IPS-NIHi7 (cell line): ENCODE data around the gene SRP54.
"Not testable (repeated sequence)": the region's sequence is repeated elsewhere in the genome, so short reads cannot be mapped to it uniquely, and the experiment has no call there.

ENCODE experiments used
- DNase-seq: peaks from one replicate; pipeline ENCODE4 v3.0.0; 2012; ENCODE audit warnings: mixed read lengths; ENCODE audit errors: extremely low spot score

SRP54 gene

DNA sequence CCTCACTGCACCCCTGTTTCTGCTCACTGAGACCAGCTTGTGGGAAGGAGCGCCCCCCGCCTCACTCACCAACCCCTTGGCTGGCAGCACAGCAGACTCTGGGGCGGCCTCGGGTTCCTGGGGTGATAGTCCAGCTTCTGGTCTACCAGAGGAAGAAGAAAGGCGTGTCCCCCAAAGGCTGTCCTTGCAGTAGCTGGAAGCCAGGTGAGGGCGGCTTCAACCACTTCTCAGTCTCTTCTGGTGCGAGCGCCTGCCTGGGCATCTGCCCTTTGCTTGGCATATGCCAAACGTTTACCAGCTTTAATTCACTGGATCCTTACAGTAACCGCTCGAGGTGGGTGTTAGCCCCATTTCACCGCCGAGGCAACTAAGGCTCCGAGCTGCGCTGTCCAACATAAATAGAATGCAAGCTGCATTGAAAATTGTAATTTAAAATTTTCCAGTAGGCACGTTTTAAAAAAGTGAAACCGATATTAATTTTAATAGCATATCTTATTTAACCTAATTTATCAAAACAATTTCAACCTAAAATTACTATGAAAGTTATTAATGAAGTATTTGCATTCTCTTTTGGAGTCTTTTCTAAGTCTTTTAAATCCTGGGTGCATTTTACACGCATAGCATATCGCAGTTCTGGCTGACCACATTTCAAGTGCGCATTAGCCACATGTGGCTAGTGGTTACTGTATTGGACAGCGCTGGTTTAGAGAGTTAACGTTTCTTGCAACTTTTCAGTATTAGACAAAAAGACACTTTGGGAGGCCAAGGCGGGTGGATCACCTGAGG lies 64.2 kb downstream of the SRP54 start:
- DNase-seq: no peak

DNA sequence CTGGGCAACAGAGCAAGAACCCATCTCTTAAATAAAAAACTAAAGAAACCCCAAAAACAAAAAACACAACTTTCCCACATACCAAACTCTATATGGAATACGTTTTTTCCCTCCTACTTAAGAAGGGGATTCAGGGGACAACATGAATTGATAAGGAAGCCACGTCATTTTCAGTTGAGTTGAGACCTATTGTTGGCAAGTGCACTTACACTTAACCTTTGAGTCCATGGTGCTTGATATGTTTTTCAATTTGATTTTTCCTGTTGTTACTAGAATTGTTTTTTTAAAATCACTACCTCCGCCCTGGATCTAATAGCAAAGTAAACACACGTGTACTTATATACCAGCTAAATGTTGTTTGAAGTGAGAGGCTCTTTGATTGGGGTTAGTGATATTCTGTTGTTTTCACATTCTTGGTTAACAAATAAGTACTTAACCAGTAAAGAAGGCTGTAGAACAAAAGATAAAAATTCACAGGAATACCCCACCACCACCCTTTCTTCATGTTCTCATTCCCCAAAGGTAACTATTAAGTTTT lies 65.3 kb downstream of the SRP54 start:
- no peak for DNase-seq

DNA sequence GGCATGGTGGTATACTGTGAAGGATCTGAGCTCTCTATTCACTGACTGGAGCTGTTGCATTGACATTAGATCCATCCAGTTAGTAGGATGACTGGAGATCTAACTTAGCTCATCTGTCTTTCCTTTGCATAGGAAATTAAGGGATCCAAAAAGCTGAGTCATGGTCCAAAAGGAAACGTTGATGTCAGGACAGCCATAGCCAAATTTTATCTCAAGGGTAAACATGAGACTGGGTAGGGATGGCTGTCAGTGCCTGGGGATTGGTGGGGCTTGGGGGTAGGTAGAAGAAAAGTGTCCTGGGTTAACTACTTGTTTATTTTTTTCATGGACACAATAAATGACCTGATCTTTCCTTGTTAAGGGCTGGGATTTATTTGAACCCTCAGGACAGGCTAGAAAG lies 67.9 kb downstream of the SRP54 start:
- DNase-seq: no peak

DNA sequence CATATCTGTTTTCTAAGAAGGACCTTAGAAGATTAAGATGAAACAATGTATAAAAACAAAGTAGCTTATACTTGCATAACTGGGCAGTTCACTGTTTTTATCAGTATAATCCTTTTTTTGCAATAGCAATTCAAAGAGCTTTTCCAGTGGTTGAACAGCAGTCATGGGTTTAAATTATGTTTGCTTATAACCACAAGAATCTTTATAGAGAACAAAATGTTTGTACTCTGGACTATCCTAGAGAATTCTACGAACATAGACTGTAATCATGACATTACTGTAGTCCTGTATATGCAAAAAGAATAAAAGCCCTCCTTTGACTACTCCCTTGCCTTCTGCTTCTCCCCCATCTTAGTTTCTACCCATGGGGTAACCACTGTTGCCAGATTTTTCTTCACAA lies 69.0 kb downstream of the SRP54 start:
- DNase-seq: no peak

DNA sequence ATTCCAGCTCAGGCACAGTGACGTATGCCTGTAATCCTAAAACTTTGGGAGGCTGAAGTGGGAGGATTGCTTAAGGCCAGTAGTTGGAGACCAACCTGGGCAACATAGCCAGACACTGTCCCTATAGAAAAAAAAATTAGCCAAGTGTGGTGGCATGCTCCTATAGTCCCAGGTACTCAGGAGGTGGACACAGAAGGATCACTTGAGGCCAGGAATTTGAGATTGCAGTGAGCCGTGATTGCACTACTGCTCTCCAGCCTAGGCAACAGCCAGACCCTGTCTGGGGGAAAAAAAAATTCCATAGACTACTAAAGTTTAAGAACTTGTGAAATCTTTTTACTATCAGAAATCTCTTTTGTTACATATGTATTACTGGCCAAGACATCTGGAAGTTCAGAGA lies 69.8 kb downstream of the SRP54 start:
- no peak for DNase-seq

DNA sequence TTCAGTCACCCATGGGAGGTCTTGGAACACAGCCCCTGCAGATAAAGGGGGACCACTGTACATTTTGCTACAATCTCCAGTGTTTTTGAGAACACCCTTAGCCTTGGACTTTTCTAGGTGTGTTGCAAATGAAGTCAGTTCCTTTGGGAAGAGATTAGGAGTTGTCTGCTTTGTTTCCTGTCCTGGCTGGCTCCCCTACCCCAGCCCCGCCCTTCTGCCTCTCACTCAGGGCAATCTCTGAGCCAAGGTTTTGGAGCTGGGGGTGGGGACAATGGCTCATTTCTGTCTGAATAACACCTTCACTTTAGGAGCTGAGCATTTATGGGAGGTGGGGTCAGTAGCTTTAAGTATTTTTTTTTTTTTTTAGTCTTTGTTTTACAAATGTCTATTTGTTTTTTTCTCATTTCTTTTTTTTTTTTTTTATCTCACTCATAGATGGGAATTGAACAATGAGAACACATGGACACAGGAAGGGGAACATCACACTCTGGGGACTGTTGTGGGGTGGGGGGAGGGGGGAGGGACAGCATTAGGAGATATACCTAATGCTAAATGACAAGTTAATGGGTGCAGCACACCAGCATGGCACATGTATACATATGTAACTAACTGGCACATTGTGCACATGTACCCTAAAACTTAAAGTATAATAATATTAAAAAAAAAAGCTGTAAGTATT lies 78.5 kb downstream of the SRP54 start:
- peak; percentile 78 for DNase-seq

DNA sequence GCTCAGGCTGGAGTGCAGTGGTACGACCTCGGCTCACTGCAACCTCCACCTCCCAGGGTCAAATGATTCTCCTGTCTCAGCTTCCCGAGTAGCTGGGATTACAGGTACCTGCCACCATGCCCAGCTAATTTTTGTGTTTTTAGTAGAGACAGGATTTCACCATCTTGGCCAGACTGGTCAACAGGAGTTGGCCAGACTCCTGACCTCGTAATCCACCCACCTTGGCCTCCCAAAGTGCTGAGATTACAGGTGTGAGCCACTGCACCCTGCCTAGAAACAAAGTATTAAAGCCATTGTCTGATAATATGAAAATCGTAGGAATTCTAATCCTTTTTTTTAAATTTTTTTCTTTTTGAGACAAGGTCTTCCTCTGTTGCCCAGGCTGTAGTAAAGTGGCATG lies 82.9 kb downstream of the SRP54 start:
- not testable (repeated sequence) for DNase-seq

DNA sequence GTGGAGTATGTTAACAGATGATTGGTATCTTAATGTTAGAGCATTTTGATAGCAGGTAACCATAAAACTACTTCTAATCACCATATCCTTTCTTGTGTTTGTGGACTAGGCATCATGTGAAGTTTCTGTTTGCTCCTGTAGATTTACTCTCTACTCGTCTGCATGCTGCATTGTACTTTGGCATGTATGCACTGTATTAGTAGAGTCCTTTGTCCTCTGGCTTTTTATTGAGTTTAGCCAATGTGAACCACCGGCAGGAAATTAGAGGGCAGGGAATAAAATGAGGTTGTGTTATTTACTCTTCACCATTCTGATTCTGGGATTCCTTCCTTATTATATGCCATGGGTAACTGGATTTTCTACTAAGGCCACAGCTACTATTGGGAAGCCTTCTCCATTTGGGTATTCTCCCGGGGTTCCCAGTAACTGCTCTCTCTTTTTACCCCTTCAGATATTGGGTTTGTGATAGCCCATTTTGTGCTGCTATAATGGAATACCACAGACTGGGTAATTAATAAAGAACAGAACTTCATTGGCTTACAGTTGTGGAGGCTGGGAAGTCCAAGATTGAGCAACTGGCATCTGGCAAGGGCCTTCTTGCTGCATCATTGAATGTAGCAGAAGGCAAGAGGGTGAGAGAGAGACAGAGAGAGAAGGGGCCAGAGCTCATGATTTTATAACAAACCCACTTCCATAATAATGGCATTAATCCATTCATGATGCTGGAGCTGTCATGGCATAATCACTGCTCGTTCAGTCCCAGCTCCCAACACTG lies 85.6 kb downstream of the SRP54 start:
- no peak for DNase-seq

DNA sequence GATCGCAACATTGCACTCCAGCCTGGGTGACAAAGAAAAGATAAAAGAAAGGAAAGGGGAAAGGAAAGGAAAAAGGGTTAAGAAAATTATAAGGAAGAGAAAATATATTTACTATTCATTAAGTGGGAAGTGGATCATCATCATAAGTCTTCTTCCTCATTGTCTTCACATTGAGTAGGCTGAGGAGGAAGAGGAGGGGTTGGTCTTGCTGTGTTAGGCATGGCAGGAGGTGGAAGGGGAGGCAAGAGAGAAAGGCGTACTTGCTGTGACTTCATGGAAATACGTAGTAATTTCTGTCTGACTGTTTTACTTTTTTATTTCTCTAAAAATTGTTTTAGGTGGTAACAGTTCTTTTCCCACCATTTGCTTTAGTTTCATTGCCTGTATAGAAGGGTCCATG lies 89.4 kb downstream of the SRP54 start:
- DNase-seq: no peak

DNA sequence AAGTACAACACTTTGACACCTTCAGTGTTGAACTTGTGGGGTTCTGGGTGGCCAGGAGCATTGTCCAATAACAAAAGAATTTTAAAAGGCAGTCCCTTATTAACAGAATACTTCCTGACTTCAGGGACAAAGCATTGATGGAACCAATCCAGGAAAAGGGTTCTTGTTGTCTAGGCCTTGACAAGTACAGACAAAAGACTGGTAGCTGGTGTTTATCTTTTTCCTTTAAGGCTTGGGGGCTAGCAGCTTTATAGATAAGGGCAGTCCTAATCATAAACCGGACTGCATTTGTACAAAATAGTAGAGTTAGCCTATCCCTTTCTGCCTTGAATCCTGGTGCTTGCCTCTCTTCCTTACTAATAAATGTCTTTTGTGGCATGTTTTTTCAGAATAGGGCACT lies 90.7 kb downstream of the SRP54 start:
- DNase-seq: no peak

DNA sequence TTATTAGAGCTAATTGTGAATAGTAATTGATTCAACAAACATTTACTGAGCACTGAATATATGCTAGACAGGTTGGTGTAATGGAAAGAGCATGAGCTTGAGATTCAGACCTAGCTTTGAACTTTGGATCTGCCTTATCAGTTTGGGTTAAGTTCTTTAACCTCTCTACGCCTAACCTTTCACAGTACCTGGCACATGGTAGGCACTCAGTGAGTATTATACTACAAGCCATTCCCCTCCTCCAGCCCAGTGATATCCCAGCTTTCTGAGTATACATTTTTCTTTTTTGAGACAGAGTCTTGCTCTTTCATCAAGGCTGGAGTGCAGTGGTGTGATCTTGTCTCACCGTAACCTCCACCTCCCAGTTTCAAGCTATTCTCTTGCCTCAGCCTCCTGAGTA lies 95.3 kb downstream of the SRP54 start:
- no peak for DNase-seq
